Measurements from ENCODE around the gene ENTPD5.

- TF ChIP-seq EZH2 (IDR thresholded peaks at IDR 0.05; ENCODE audit: borderline replicate concordance, insufficient read depth, low read length, poor library complexity, severe bottlenecking) (no peak), REST (IDR thresholded peaks at IDR 0.05; ENCODE audit: borderline replicate concordance) (no peak)
- TF ChIP-seq, protein P1, sequence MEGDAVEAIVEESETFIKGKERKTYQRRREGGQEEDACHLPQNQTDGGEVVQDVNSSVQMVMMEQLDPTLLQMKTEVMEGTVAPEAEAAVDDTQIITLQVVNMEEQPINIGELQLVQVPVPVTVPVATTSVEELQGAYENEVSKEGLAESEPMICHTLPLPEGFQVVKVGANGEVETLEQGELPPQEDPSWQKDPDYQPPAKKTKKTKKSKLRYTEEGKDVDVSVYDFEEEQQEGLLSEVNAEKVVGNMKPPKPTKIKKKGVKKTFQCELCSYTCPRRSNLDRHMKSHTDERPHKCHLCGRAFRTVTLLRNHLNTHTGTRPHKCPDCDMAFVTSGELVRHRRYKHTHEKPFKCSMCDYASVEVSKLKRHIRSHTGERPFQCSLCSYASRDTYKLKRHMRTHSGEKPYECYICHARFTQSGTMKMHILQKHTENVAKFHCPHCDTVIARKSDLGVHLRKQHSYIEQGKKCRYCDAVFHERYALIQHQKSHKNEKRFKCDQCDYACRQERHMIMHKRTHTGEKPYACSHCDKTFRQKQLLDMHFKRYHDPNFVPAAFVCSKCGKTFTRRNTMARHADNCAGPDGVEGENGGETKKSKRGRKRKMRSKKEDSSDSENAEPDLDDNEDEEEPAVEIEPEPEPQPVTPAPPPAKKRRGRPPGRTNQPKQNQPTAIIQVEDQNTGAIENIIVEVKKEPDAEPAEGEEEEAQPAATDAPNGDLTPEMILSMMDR (IDR thresholded peaks at IDR 0.05; ENCODE audit: poor library complexity, severe bottlenecking) = no peak
Observed at GRCh38 chr14:73968885-73969284, 50.2 kb downstream of the ENTPD5 start.
